A375 (cell line): ENCODE data around the gene PTGIS. TPM values are rescaled to one million over a fixed set of nuclear protein-coding genes. Genes with fewer than 3 reads are reported as not detected.

ENCODE experiments used
- total RNA-seq: library from RNA; depleted of rRNA; stranded (reverse); fragments of >200 nt; shearing (Covaris generic); gene quantifications from 2 replicates; pipeline ENCODE4 v1.2.3, GENCODE V29; 2014; rRNA removed

PTGIS gene
- total RNA-seq, result 0.05 and 0.08 TPM in 2 replicates

DNA sequence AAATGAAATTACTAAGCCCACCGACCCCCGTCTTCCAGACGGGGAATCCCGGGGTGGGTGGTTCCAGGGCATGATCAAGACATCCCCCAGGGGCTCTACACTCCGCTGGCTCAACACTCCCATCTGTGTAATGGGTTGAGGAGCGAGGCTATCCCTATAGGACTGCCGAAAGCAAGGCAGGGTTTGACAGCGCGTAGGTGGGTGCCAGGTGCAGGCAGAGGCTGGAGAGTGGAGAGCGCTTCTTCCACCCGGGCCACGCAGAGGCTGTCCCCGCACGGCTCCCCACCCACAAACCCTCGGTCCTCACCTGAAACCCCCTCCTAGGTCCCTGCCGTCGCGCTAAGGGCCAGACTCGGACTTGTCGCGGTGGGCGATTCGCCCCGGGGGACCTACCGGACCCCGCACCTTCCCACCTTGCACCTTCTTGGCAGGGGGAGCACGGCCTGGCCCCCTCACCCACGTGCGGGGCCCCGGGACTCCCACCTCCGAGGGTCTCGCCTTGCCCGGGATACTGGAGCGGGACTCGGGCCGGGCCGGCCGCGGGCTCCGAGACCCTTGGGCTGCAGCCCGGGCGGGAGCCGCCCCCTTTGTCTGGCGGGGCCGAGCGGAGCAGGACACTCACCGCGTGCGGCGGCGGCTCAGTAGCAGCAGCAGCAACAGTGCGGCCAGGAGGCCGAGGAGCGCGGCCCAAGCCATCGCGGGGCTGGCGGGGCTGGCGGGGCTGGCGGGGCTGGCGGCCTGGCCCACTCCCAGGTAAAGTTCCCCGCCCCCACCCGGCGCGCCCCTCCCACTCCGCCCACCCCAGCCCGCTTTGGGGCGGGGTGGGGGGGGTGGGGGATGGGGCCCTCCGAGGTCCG lies at the start of gene PTGIS:
PTGIS (minus strand) TSS at position 717 of the 857 bp plus-strand sequence; CDS start at position 696, 21 bp downstream.

DNA sequence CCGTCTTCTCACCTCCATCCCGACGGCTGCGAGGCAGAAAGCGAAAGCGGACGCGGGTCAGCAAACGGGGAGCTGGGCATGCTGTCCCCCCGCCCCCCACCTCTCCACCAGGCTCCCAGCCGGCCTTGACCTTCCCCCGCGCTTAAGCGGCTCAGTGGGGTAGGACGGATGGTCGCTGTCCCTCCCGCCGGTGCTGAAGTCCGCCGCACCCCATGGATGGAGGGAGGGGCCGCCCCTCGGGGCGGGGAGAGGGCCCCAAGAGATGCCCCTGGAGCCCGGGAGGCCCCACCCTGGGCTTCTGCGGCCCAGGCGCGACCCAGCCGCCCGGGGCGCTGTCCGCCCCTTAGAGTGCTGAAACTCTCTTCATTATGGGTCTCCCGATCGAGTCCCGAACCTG lies 85.3 kb downstream of the PTGIS start, which contains the start of gene KCNB1:
KCNB1 (minus strand) TSS at position 48 of the 397 bp plus-strand sequence. CDS start 188 bp downstream, outside the sequence.

Other genes starting within 250 kb of the PTGIS start
- not detected in 2 replicates for gene KCNB1, start 85.5 kb downstream of the PTGIS start, total RNA-seq
- gene B4GALT5, start 145.7 kb upstream of the PTGIS start, total RNA-seq, result 24.5 and 24.9 TPM in 2 replicates
- 9.4 and 16.9 TPM in 2 replicates for gene SLC9A8, start 244.7 kb upstream of the PTGIS start, total RNA-seq